Vagina (tissue), 2 donors: ENCODE data around the gene ST6GALNAC3. TPM values are rescaled to one million over a fixed set of nuclear protein-coding genes. Genes with fewer than 3 reads are reported as not detected.

Source experiments
- DNase-seq, 2 donors: peaks; one replicate each; pipeline ENCODE4 v3.0.0-alpha.2; 2017; ENCODE audit errors: extremely low spot score in 2 of 2
- H3K27ac ChIP-seq: fragments of 200-600 bp; sonication (generic); one replicate; pipeline ENCODE4 v1.5.1; 2019
- H3K27me3 ChIP-seq: fragments of 200-600 bp; sonication (generic); one replicate; pipeline ENCODE4 v1.5.1; 2019
- H3K36me3 ChIP-seq, 2 donors: fragments of 200-600 bp; sonication (generic); one replicate each; pipeline ENCODE4 v1.5.1; 2017 to 2019
- H3K4me1 ChIP-seq: fragments of 200-600 bp; sonication (generic); one replicate; pipeline ENCODE4 v1.5.1; 2019
- H3K4me3 ChIP-seq, 2 donors: fragments of 200-600 bp; sonication (generic); 1 replicate in 1 of 2; 2 replicates in 1 of 2; pipeline ENCODE4 v1.5.1; 2016 to 2019
- H3K9me3 ChIP-seq: fragments of 200-600 bp; sonication (generic); one replicate; pipeline ENCODE4 v1.5.1; 2019
- POLR2A ChIP-seq, 2 donors: fragments of 450-650 bp; IDR thresholded peaks; one replicate each; pipeline ENCODE4 v1.6.1; 2017; ENCODE audit warnings: antibody characterized with exemption in 2 of 2, mild to moderate bottlenecking in 2 of 2, moderate library complexity in 2 of 2
- POLR2AphosphoS5 ChIP-seq, 2 donors: sonication (generic); formaldehyde crosslinking; IDR thresholded peaks; one replicate each; pipeline ENCODE4 v1.9.0; 2017; ENCODE audit warnings: antibody characterized with exemption in 2 of 2, mild to moderate bottlenecking in 2 of 2, low read depth in 1 of 2; ENCODE audit not compliant: insufficient read depth in 1 of 2
- intact Hi-C: fragments of 100-400 bp; cut with DNase I; formaldehyde crosslinking; loops from one replicate; pipeline ENCODE4 v1.15.1; 2023
- total RNA-seq: library from RNA; depleted of rRNA; stranded (reverse); fragments of >200 nt; gene quantifications from one replicate; pipeline ENCODE4 v1.2.3, GENCODE V29; 2016
- TF ChIP-seq, protein P1 (sequence below), 3 experiments: fragments of 450-650 bp in 2 of 3; fragments of 200-600 bp in 1 of 3; sonication (generic) in 1 of 3; IDR thresholded peaks; one replicate each; pipeline ENCODE4 v1.5.1; 2017 to 2019; ENCODE audit warnings: antibody characterized with exemption in 3 of 3, mild to moderate bottlenecking in 2 of 3, moderate library complexity in 2 of 3

The ST6GALNAC3 gene
- total RNA-seq, 1 donor from 2014 or later = 21.1 TPM

DNA sequence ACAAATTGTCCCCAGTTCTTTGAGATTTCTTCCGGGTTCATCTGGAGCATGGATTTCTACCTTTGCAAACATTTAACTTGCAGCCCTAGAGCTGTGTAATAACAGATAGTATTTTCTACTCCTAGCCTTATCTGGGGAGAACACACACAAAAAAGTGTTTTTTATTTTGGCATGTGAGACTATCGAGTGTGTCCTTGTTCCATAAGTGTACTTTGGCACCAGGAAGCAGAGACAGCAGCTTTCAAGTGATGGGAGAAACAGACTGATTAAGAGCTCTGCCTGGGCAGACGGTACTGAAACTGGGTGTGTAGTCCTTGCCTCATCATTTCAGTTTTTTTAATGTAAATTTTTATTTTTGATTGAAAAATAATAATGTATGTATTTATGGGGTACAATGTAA lies 297.4 kb downstream of the ST6GALNAC3 start:
- intact Hi-C loops = no loop called here
- Histone ChIP-seq H3K4me3 (no peak overlapping the region), H3K9me3 (no peaks in the 10 kb centered on the region), H3K4me1 (no peaks in the 10 kb centered on the region), H3K27ac (no peak overlapping the region), H3K27me3 (no peaks in the 10 kb centered on the region), H3K36me3 (no peaks in the 10 kb centered on the region)
- TF ChIP-seq POLR2A (IDR thresholded peaks at IDR 0.05) (no peak), POLR2AphosphoS5 (IDR thresholded peaks at IDR 0.05; ENCODE audit: insufficient read depth in 1 of 2, low read depth in 1 of 2) (no peak)
- TF ChIP-seq, protein P1, sequence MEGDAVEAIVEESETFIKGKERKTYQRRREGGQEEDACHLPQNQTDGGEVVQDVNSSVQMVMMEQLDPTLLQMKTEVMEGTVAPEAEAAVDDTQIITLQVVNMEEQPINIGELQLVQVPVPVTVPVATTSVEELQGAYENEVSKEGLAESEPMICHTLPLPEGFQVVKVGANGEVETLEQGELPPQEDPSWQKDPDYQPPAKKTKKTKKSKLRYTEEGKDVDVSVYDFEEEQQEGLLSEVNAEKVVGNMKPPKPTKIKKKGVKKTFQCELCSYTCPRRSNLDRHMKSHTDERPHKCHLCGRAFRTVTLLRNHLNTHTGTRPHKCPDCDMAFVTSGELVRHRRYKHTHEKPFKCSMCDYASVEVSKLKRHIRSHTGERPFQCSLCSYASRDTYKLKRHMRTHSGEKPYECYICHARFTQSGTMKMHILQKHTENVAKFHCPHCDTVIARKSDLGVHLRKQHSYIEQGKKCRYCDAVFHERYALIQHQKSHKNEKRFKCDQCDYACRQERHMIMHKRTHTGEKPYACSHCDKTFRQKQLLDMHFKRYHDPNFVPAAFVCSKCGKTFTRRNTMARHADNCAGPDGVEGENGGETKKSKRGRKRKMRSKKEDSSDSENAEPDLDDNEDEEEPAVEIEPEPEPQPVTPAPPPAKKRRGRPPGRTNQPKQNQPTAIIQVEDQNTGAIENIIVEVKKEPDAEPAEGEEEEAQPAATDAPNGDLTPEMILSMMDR (IDR thresholded peaks at IDR 0.05) = no peak
- DNase-seq = no peak

DNA sequence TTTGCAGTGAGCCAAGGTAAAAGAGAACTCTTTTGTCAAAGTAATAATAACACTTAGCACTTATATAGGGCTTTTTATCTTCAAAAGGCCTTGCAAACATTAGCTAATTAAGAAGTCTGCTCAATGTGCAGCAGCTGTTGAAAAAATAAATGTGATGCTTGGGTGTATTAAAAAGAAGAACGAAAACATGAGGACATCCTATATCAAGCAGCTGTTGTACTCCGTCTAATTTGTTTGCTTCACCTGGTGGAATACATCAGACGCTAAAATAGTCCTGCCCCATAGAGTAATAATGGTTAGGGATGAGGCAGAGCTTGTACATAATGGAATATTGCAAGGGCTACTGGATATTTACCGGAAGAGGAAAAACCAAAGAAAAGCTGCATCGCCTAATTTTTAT lies 299.5 kb downstream of the ST6GALNAC3 start:
- H3K4me3 ChIP-seq = no peak overlapping the region
- H3K36me3 ChIP-seq = no peaks in the 10 kb centered on the region
- H3K27me3 ChIP-seq = no peaks in the 10 kb centered on the region
- TF ChIP-seq POLR2AphosphoS5 (IDR thresholded peaks at IDR 0.05; ENCODE audit: insufficient read depth in 1 of 2, low read depth in 1 of 2) (no peak), POLR2A (IDR thresholded peaks at IDR 0.05) (no peak)
- TF ChIP-seq, protein P1 (IDR thresholded peaks at IDR 0.05) = no peak
- intact Hi-C loops = no loop called here
- H3K27ac ChIP-seq = no peak overlapping the region
- no peak for DNase-seq
- no peaks in the 10 kb centered on the region for H3K4me1 ChIP-seq
- H3K9me3 ChIP-seq = no peaks in the 10 kb centered on the region

DNA sequence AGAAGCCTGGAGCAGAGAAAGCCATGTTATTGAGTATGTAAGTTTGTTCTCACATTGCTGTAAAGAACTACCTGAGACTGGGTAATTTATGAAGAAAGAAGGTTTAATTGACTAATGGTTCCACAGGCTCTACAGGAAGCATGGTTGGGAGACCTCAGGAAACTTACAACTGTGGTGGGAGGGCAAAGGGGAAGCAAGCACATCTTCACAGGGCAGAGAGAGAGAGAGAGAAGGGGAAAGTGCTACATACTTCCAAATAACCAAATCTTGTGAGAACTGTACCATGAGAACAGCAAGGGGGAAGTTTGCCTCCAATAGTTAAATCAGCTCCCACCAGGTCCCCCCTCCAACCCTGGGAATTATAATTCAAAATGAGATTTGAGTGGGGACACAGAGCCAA lies 302.7 kb downstream of the ST6GALNAC3 start:
- intact Hi-C loops = loop anchor here (1.0 kb wide), 1 partner anchor 44 kb away; no protein-coding TSS in a partner anchor
- H3K9me3 ChIP-seq = no peaks in the 10 kb centered on the region
- H3K4me1 ChIP-seq = no peaks in the 10 kb centered on the region
- no peak overlapping the region for H3K27ac ChIP-seq
- H3K27me3 ChIP-seq = no peaks in the 10 kb centered on the region
- H3K36me3 ChIP-seq = no peaks in the 10 kb centered on the region
- H3K4me3 ChIP-seq = no peak overlapping the region
- DNase-seq = no peak
- TF ChIP-seq POLR2AphosphoS5 (IDR thresholded peaks at IDR 0.05; ENCODE audit: insufficient read depth in 1 of 2, low read depth in 1 of 2) (no peak), POLR2A (IDR thresholded peaks at IDR 0.05) (no peak)
- TF ChIP-seq, protein P1 (IDR thresholded peaks at IDR 0.05) = no peak

DNA sequence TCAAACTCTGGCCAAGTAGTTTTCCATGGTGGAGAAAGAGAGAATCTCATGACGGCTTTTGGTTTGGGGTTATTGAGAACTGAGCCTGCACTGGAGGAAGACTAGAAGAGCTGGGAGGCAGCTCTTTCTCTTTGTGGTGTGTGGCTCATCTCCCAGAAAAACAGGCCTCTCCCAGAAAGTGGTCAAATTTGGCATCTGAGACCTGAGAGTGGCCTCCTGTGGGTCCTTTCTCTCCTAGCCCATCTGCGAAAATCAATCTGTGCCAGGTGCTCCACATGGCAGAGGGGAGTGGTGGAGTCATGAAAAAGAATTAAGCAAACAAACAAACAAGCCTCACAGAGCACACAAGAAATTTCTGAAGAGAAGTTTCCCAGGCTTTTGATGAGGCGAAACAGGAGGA lies 305.0 kb downstream of the ST6GALNAC3 start:
- H3K36me3 ChIP-seq = no peaks in the 10 kb centered on the region
- TF ChIP-seq, protein P1 (IDR thresholded peaks at IDR 0.05) = no peak
- no peak for TF ChIP-seq POLR2A (IDR thresholded peaks at IDR 0.05)
- TF ChIP-seq POLR2AphosphoS5 (IDR thresholded peaks at IDR 0.05; ENCODE audit: insufficient read depth in 1 of 2, low read depth in 1 of 2) = no peak
- H3K27ac ChIP-seq = no peak overlapping the region
- DNase-seq = no peak
- H3K4me3 ChIP-seq = no peak overlapping the region
- no peaks in the 10 kb centered on the region for H3K9me3 ChIP-seq
- intact Hi-C loops = no loop called here
- H3K27me3 ChIP-seq = no peaks in the 10 kb centered on the region
- no peaks in the 10 kb centered on the region for H3K4me1 ChIP-seq

DNA sequence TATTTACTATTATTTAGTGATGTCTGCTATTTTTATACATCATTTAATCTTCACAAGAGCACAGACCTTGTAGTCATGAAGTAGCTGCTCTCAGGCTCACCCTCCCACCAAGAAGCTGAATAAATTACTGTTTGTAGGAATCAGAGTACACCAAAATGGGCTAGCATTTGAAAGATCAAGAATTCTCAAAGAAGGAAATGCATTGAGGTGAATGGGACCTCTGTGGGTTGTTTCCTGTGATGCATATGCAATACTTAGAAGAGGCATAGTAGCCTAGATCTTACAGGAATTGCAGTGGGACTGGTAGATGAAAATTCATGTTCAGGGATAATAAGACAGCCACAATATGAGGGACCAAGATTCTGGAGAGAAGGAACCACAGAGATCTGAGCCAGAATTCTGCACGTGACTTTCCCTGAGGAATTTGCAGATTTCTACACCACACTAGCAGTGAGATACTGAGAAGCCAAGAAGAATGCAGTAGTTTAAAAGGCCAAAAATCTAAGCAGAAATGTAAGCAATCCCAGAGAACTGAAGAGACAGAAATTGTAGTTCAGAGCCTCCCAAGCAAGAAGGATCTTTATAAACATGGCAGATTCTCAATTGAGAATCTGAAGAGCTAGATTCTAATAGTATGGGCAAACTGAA lies 307.0 kb downstream of the ST6GALNAC3 start:
- Histone ChIP-seq H3K27ac (no peak overlapping the region), H3K36me3 (no peaks in the 10 kb centered on the region), H3K4me1 (no peaks in the 10 kb centered on the region), H3K9me3 (no peaks in the 10 kb centered on the region), H3K27me3 (no peaks in the 10 kb centered on the region), H3K4me3 (no peak overlapping the region)
- no peak for DNase-seq
- TF ChIP-seq POLR2A (IDR thresholded peaks at IDR 0.05) (no peak), POLR2AphosphoS5 (IDR thresholded peaks at IDR 0.05; ENCODE audit: insufficient read depth in 1 of 2, low read depth in 1 of 2) (no peak)
- TF ChIP-seq, protein P1 (IDR thresholded peaks at IDR 0.05) = no peak
- intact Hi-C loops = no loop called here
